MM.1S (cell line): ENCODE measurements around the gene UBAC1.

ENCODE experiments used
- DNase-seq: peaks from one replicate; pipeline ENCODE4 v3.0.0-alpha.2; 2015
- H2AFZ ChIP-seq: fragments of 300-600 bp; sonication (generic); 2 replicates; pipeline ENCODE4 v1.6.0; 2016; ENCODE audit warnings: antibody characterized with exemption, low read length
- H3F3A ChIP-seq: fragments of 300-600 bp; sonication (generic); 2 replicates; pipeline ENCODE4 v1.6.1; 2016; ENCODE audit warnings: mild to moderate bottlenecking, antibody characterized with exemption, low read length, moderate library complexity, mixed read lengths; ENCODE audit not compliant: insufficient read depth
- H3K27ac ChIP-seq: fragments of 300-600 bp; sonication (generic); 2 replicates; pipeline ENCODE4 v1.5.1; 2016; ENCODE audit warnings: mild to moderate bottlenecking, low read length
- H3K27me3 ChIP-seq: fragments of 300-600 bp; sonication (generic); replicated peaks from 2 replicates; pipeline ENCODE4 v1.6.0; 2016; ENCODE audit warnings: low read length; ENCODE audit not compliant: insufficient read depth
- H3K36me3 ChIP-seq: fragments of 300-600 bp; sonication (generic); replicated peaks from 2 replicates; pipeline ENCODE4 v1.6.1; 2016; ENCODE audit warnings: mild to moderate bottlenecking, low read length, mixed read lengths; ENCODE audit not compliant: insufficient read depth
- H3K4me1 ChIP-seq: fragments of 300-600 bp; sonication (generic); 2 replicates; pipeline ENCODE4 v1.6.1; 2016; ENCODE audit warnings: low read length, mixed read lengths
- H3K4me2 ChIP-seq: fragments of 300-600 bp; sonication (generic); 2 replicates; pipeline ENCODE4 v1.6.0; 2016; ENCODE audit warnings: low read depth, low read length
- H3K4me3 ChIP-seq: fragments of 300-600 bp; sonication (generic); 2 replicates; pipeline ENCODE4 v1.5.1; 2016; ENCODE audit warnings: low read length, mixed read lengths
- H3K79me2 ChIP-seq: fragments of 300-600 bp; sonication (generic); 2 replicates; pipeline ENCODE4 v1.6.1; 2016; ENCODE audit warnings: mixed run types, low read length, mixed read lengths
- H3K9ac ChIP-seq: fragments of 300-600 bp; sonication (generic); 2 replicates; pipeline ENCODE4 v1.6.1; 2016; ENCODE audit warnings: low read length, mixed read lengths
- H3K9me2 ChIP-seq: fragments of 300-600 bp; sonication (generic); replicated peaks from 2 replicates; pipeline ENCODE4 v1.6.1; 2016; ENCODE audit warnings: mild to moderate bottlenecking, low read length, mixed read lengths; ENCODE audit not compliant: insufficient read depth
- H3K9me3 ChIP-seq: fragments of 300-600 bp; sonication (generic); replicated peaks from 2 replicates; pipeline ENCODE4 v1.6.1; 2016; ENCODE audit warnings: mild to moderate bottlenecking, low read length, mixed read lengths; ENCODE audit not compliant: insufficient read depth
- H4K20me1 ChIP-seq: fragments of 300-600 bp; sonication (generic); 2 replicates; pipeline ENCODE4 v1.6.1; 2016; ENCODE audit warnings: mild to moderate bottlenecking, low read length, moderate library complexity, mixed read lengths; ENCODE audit not compliant: insufficient read depth
- EZH2 ChIP-seq: fragments of 300-600 bp; sonication (generic); optimal IDR thresholded peaks from 2 replicates; pipeline ENCODE3; 2017; ENCODE audit warnings: low read depth, mild to moderate bottlenecking, antibody characterized with exemption, low read length, mixed read lengths
- EZH2phosphoT487 ChIP-seq: fragments of 300-600 bp; sonication (generic); IDR thresholded peaks from 2 replicates; pipeline ENCODE4 v1.6.1; 2018; ENCODE audit warnings: antibody characterized with exemption, low read length
- TF ChIP-seq, protein P1 (sequence below): fragments of 300-600 bp; sonication (generic); IDR thresholded peaks from 2 replicates; pipeline ENCODE4 v1.5.1; 2016; ENCODE audit warnings: antibody characterized with exemption, low read length, mixed read lengths

UBAC1 gene

DNA sequence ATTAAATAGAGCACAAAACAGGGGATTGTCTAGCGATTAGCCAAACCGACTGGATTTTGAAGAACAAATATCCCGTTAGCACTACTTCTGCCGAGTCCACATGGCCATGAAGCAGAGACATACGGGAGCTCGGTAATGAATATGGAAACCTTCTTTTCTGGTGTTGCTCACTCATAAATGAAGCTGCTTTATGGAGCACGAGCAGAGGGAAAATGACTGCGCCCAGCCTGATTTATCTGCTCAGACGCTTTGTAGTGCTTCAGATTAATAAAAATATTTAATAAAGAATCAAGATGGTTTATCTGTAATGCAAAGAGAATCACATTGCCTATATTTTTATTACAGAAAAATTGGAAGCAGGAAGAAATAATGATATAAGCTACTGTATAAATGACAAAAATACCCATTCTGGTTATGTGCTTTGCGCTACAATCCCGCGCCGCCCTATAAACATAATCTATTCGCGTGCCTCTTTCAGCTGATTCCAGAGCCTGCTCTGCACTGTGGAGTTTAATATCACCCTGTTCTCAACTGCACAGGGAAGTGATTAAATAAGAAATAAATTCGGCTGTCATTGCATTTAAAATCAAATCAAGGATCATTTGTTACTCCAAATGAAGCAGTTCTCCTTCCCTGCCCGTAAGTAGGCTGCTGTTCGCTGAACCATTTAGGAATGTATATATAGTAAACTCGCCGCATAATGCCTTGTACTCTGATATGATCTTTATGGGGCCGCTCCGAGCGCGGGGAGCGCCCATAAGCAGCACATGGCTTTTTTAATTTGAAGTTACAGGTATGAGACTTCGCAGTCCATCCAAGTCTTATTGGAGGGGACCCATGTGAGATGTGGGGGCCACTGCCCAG, 22.3 kb upstream of the UBAC1 start:
- no peaks in the 10 kb centered on the region for H3F3A ChIP-seq
- H3K27ac ChIP-seq, result no peak overlapping the region
- TF ChIP-seq, protein P1, sequence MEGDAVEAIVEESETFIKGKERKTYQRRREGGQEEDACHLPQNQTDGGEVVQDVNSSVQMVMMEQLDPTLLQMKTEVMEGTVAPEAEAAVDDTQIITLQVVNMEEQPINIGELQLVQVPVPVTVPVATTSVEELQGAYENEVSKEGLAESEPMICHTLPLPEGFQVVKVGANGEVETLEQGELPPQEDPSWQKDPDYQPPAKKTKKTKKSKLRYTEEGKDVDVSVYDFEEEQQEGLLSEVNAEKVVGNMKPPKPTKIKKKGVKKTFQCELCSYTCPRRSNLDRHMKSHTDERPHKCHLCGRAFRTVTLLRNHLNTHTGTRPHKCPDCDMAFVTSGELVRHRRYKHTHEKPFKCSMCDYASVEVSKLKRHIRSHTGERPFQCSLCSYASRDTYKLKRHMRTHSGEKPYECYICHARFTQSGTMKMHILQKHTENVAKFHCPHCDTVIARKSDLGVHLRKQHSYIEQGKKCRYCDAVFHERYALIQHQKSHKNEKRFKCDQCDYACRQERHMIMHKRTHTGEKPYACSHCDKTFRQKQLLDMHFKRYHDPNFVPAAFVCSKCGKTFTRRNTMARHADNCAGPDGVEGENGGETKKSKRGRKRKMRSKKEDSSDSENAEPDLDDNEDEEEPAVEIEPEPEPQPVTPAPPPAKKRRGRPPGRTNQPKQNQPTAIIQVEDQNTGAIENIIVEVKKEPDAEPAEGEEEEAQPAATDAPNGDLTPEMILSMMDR, result no peak
- peak; percentile 33 for TF ChIP-seq EZH2
- H3K9ac ChIP-seq, result no peak overlapping the region
- no peaks in the 10 kb centered on the region for H3K9me3 ChIP-seq
- no peaks in the 10 kb centered on the region for H3K9me2 ChIP-seq
- no peaks in the 10 kb centered on the region for H4K20me1 ChIP-seq
- H3K4me2 ChIP-seq, result no peak overlapping the region
- H3K79me2 ChIP-seq, result no peaks in the 10 kb centered on the region
- no peak for DNase-seq
- no peak overlapping the region for H2AFZ ChIP-seq
- H3K36me3 ChIP-seq, result no peaks in the 10 kb centered on the region
- H3K4me3 ChIP-seq, result no peak overlapping the region
- no peaks in the 10 kb centered on the region for H3K4me1 ChIP-seq
- peaks cover 92% of the 10 kb centered on the region for H3K27me3 ChIP-seq

DNA sequence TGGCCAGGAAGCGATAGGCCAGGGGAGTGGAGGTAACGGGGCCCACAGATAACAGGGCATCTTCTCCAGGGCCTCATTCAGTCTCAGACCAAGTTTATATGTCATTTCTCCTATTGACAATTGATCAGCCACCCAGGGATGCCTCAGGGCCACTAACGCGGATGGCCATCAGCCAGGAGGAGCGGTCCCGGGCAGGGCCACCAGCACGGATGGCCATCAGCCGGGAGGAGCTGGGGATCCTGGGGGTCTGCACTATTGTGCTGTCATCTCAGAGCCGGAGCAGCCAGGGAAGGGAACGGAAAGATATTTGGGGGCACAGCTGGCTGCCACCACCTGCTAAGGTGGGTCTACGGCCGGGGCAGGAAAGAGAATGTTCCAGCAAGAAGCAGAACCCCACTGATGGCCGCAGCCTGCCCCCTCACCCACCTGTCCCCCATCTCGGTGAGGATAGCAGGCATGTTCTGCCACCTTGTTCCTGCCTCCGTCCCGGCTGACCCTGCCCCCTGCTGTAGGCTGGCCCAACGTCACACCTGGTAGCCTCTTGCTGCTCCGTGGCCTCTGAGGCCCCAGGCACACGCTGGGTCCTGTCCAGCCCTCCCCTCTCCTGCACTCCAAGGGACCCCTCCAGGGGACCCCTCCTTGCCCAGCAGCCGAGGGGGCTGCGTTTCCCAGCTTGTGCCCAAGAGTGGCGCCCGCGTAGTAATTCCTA, 21.5 kb upstream of the UBAC1 start:
- Histone ChIP-seq H3K79me2 (no peaks in the 10 kb centered on the region), H3F3A (no peaks in the 10 kb centered on the region), H3K36me3 (no peaks in the 10 kb centered on the region), H3K4me2 (no peak overlapping the region), H2AFZ (no peak overlapping the region), H3K27ac (no peak overlapping the region), H3K9me2 (no peaks in the 10 kb centered on the region), H3K27me3 (peaks cover 85% of the 10 kb centered on the region), H3K9ac (no peak overlapping the region), H4K20me1 (no peaks in the 10 kb centered on the region), H3K4me3 (no peak overlapping the region), H3K9me3 (no peaks in the 10 kb centered on the region), H3K4me1 (no peaks in the 10 kb centered on the region)
- no peak for DNase-seq
- TF ChIP-seq EZH2phosphoT487 (no peak), EZH2 (no peak)
- TF ChIP-seq, protein P1, result no peak

DNA sequence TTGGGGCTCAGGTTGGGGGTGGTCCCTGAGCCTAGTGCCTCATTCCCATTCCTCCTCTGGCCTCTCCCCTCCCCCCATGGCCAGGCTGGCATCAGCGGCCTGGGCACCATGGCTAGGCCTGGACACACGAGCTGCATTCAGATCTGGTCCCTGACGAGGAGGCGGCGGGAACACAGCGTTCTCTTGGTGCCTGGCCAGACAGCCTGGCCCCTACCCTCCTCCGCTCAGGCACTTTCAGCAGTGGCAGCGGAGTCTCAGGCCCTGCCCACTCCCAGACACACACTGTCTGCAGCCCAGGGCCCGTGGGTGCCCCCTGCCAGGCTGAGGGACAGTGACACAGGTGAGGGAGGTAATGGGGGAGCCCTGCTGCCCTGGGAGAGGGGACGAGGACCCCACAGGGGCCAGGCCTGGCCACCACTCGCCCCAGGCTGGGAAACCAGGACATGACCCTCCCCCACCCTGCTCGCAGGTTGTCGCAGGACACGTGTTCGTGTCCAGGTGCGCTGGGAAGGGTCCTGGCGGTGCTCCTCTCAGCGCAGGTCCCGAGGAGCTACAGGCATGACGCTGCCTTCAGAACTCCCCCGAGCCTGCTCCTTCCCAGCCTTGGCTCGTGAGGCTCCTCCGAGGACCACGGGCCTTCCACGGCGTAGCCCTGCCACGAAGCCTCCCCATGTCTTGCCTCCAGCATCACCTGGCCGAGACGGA, 19.9 kb upstream of the UBAC1 start:
- no peak overlapping the region for H3K4me2 ChIP-seq
- no peaks in the 10 kb centered on the region for H3K9me3 ChIP-seq
- H3K27me3 ChIP-seq, result peaks cover 83% of the 10 kb centered on the region
- H3K79me2 ChIP-seq, result no peaks in the 10 kb centered on the region
- H2AFZ ChIP-seq, result no peak overlapping the region
- H3K36me3 ChIP-seq, result no peaks in the 10 kb centered on the region
- TF ChIP-seq, protein P1, result no peak
- TF ChIP-seq EZH2 (no peak), EZH2phosphoT487 (no peak)
- H3K9ac ChIP-seq, result no peak overlapping the region
- no peak overlapping the region for H3K27ac ChIP-seq
- no peaks in the 10 kb centered on the region for H3K4me1 ChIP-seq
- no peaks in the 10 kb centered on the region for H4K20me1 ChIP-seq
- no peak for DNase-seq
- no peaks in the 10 kb centered on the region for H3K9me2 ChIP-seq
- H3K4me3 ChIP-seq, result no peak overlapping the region
- no peaks in the 10 kb centered on the region for H3F3A ChIP-seq
